ENCODE results near the gene GALE.
"Not testable (repeated sequence)": the region's sequence is repeated elsewhere in the genome, so short reads cannot be mapped to it uniquely, and the experiment has no call there.

GALE gene

DNA sequence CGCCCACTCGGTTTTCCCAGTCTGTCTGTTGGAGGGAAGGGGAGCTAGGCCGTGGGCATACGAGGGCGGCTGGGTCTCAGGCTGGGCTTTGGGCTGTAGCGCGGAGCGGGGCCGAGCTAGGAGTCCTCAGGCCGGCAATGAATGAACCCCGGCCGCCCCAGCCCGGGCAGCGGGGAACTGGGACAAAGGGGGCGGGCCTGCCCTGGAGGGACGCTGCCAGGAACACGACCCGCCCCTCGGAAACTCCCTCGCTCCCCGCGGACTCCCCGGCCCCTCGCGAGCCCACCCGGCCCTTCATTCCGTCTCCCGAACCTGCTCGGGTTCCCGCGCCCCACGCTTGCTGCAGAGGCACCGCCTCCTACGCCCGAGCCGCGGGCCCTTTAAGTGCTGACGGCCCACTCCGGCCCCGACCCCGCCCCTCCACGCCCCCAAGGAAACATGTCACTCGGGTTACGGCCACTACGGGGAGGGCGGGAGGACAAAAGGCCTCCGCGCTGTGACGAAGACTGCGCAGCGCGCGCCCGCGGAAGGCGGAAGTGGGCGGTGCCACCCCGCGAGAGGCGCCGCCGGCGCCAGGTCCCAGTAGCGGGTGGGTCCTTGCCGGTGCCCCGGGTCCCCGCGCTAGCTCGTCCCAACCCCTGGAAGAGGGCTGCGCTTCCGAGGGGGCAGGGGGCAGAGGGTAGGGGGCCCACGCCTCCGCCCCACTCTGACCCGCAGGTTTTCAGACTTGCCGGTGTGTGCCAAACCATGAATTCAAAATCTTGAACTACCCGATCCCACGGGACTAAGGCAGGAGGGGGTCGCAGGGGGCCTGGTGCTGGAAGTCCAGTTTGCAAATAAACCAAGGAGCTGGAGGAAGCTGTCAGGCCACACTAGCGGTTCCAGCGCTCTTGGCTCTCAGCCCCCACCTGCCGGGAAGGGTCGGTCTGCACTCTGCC, at the start of gene GALE:
GALE (minus strand) TSS at position 355 of the 938 bp plus-strand sequence. CDS start 1,747 bp downstream, outside the sequence.
- peak; percentile 98 for DNase-seq (ENCODE audit: low read depth)

DNA sequence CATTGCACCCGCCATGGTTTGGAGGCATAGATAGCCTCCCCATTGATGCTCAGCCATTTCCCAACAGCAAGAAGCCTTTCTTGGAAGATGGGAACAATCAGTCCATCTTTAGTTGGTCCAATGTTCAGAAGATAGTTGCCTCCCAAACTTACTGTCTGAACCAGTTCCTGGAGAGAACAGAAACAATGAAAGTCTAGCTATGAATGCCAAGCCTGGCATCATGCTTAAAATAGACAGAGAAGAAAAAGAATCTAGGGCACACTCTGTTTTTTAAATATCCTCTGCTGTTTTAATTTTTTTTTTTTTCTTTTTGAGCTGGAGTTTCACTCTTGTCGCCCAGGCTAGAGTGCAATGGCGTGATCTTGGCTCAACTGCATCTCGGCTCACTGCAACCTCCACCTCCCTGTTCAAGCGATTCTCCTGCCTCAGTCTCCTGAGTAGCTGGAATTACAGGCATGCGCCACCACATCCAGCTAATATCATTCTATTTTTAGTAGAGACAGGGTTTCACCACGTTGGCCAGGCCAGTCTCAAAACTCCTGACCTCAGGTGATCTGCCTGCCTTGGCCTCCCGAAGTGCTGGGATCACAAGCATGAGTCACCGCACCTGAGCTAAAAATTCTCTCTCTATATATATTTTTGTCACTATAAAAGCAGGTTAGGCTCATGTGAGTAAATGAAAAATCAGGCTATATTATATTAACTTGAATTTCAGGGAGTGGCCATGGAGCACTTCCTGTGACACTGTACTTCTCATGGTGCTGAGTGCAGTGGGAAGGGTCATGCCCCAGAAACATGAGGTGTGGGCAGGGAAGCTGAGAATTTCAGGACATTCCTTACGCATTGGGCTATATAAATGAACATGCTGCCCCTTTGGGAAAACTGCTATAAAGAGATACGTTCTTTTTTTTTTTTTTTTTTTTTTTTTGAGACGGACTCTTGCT, 48.4 kb upstream of the GALE start:
- no peak for DNase-seq (ENCODE audit: low read depth)

DNA sequence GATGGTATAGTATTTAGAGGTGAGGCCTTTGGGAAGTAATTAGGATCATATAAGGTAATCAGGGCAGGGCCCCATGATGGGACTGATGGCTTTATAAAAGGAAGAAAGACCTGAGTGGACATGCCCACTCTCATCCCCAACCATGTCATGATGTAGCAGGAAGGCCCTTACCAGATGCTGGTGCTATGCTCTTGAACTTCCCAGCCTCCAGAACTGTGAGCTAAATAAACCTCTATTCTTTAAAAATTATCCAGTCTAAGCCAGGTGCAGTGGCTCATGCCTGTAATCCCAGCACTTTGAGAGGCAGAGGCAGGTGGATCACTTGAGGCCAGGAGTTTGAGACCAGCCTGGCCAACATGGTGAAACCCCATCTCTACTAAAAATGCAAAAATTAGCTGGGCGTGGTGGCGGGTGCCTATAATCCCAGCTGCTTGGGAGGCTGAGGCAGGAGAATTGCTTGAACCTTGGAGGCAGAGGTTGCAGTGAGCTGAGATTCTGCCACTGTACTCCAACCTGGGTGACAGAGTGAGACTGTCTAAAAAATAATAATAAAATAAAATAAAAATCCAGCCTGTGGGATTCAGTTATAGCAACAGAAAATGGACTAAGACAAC, 47.0 kb upstream of the GALE start:
- not testable (repeated sequence) for DNase-seq (ENCODE audit: low read depth)

DNA sequence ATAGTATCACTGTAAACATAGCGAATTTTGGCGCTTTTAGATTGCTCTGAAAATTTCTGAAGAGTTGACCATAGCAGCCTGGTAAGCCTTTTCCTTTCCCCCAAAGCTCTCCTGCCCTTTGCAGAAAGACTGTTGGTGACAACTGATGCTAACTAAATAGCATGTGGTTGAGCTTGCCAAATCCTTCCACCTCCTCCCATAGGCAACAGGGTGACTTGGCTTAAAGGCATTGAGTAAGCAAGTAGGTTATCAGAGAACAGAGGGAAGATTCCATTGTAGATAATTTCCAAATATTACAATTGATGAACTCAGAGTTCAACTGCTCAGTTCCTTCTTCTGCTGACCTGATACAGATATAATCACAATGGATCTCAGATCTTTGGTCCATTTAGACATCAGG, 44.6 kb upstream of the GALE start:
- DNase-seq (ENCODE audit: low read depth) = no peak

DNA sequence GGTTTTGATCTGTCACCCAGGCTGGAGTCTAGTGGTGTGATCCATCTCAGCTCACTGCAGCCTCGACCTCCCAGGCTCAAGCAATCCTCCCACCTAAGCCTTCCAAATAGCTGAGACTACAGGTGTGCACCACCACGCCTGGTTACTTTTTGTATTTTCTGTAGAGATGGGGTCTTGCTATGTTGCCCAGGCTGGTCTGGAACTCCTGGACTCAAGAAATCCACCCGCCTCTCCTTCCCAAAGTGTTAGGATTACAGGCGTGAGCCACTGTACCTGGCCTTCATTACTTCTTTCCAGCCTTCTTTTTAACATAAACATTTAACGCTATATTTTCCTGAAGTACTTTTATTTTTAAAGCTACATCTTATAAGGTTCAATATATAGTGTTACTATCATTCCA, 43.1 kb upstream of the GALE start:
- DNase-seq (ENCODE audit: low read depth) = no peak

DNA sequence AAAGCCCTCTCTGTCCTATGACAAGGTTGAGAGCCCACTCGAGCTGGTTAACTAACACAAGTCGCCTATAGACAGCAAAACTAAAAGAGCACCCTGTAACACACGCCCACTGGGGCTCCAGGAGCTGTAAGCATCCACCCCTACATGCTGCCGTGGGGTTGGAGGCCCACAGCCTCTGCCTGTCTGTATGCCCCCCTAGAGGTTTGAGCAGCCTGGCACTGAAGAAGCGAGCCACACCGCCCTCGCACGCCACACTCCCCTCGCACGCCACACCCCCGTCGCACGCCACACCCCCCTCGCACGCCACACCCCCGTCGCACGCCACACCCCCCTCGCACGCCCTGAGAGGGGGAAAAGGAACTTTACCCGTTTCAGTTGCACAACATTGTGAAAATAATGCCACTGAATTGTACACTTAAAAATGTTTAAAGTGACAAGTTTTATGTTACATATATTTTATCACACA, 37.9 kb upstream of the GALE start:
- peak; percentile 57 for DNase-seq (ENCODE audit: low read depth)

DNA sequence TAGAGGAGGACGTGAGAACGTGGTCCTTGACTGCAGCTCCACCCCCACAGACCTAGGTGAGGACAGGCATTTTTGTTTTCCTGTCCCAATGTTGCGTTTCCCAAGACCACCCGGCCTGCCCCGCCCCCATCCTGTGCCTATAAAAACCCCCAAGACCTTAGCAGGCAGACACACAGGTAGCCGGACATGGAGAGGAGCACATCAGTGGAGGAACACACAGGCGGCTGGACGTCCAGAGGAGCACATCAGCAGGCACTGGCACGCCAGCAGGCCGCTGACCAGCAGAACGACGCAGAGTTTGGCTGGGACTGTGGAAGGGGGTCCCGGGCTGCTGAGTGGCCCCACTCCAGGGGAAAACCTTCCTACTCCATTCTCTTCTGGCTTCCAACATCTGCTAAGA, 37.4 kb upstream of the GALE start:
- DNase-seq (ENCODE audit: low read depth) = no peak

DNA sequence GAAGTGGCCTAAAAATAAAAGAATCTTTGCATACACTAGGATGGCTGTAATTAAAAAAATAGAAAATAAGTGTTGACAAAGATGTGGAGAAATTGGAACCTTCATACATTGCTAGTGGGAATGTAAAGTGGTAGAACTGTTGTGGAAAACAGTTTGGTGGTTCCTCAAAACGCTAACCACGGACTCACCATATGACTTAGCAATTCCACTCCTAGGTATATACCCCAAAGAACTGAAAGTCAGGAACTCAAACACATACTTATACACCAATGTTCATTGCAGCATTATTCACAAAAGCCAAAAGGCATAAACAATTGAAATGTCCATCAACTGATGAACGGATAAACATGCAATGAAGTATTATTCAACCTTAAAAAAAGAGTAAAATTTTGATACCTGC, 35.5 kb upstream of the GALE start:
- DNase-seq (ENCODE audit: low read depth) = no peak

DNA sequence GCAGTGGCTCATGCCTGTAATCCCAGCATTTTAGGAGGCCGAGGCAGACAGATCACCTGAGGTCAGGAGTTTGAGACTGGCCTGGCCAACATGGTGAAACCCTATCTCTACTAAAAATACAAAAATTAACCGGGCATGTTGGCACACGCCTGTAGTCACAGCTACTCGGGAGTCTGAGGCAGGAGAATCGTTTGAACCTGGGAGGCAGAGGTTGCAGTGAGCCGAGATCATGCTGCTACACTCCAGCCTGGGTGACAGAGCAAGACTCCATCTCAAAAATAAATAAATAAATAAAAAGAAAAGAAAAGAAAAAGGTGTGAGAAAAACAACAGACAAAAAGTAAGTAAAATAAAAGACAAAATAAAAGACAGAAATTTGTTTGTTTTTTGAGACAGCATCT, 33.6 kb upstream of the GALE start:
- DNase-seq (ENCODE audit: low read depth) = not testable (repeated sequence)

DNA sequence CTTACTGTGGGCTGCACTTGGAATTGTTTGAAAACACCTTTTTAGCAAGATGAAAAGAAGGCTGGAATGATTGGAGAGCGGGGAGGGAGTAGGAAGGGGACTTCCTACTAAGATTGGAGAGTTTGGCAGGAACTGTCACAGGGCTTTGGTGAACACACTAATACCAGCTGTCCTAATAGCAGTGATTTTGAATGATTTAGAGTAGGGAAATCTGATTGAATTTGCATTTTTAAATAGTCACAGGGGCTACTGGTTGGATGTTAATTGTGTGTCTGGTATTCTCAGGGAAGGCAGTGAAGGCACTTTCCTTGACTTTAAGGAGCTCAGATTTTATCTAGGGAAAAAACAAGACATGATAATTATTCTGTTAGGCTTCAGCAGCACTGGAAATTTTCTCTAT, 27.2 kb upstream of the GALE start:
- no peak for DNase-seq (ENCODE audit: low read depth)

DNA sequence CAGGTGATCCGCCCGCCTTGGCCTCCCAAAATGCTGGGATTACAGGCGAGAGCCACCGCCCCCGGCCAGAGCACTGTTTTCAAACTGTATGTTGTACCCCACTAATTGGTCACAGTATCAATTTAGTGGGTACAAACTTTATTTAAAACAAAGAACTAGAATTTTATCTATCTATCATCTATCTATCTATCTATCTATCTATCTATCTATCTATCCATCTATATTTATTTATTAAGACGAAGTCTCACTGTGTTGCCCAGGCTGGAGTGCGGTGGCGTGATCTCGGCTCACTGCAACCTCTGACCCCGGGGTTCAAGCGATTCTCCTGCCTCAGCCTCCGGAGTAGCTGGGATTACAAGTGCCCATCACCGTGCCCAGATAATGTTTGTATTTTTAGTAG, 26.0 kb upstream of the GALE start:
- DNase-seq (ENCODE audit: low read depth) = not testable (repeated sequence)

DNA sequence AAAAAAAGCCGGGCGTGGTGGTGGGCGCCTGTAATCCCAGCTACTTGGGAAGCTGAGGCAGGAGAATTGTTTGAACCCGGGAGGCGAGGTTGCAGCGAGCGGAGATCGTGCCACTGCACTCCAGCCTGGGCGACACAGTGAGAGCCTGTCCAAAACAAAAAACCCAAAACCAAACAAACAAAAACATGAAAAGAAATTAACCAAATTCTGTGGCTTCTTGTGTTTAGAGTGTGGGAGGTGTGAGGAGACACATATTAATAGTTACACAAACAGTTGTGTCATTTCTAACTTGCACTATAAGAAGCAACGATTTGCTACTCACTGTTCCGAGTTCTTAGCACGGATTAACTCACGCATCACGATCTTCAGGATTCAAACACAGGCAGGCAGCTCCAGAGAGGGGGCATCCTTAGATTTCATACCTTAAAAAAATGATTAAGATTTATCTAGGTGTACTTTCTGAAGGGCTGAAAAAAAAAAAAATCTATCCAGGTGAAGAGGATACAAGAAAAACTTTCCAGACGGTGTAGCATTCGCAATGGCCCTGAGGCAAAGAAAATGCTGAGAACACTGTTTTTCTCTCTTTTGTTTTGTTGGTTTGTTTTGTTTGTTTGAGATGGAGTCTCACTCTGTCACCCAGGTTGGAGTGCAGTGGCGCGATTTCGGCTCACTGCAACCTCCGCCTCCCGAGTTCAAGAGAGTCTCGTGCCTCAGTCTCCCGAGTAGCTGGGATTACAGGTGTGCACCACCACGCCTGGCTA, 25.4 kb upstream of the GALE start:
- DNase-seq (ENCODE audit: low read depth) = no peak

DNA sequence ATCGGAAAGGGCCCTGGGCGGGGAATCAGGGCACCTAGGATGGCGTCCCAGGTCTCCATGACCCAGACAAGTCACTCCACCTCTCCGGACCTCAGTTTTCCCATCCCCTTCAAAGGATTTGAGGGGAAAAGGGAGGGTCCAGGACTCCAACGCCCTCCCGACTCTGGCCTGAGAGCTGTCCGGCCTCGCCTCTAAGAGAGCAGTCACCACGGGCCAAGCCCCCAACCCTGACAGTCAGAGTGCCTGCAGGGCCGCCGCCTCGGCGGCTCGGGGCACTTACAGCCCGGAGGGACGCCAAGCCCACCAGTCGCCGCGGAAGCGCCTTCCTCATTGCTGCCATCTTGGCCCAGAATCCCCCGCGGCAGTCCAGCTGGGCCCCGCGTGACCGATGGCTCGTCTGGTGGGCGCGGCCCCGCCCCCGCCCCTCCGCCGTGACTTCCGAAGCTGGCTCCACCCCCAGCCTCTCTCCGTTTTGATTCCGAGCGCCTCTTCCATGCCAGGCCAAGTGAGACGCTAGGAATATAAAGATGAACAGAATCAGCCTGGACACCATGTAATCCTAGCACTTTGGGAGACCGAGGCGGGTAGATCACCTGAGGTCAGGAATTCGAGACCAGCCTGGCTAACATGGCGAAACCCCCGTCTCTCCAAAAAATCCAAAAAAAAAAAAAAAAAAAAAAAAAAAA, 24.7 kb upstream of the GALE start, which contains the start of gene HMGCL:
HMGCL (minus strand) TSS at position 354 of the 686 bp plus-strand sequence; CDS start at position 340, 14 bp downstream.
- peak; percentile 70 for DNase-seq (ENCODE audit: low read depth)

DNA sequence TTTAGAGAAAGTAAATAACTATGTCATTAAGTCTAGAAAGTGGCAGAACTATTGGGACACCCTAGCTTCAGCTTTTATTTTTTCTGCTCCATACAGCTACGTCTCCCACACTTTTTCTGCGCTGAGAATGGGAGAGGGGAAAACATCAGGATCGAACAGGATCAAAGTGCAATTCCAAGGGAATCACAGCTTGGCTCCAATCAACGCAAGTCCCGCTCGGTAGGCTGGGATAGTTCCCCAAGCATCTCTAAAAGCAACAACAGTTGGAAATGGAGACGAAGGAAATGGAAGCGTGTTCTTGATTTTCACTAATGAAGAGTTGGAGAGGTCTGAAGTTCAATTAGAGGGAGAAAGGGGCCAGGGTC, 24.1 kb upstream of the GALE start:
- no peak for DNase-seq (ENCODE audit: low read depth)

DNA sequence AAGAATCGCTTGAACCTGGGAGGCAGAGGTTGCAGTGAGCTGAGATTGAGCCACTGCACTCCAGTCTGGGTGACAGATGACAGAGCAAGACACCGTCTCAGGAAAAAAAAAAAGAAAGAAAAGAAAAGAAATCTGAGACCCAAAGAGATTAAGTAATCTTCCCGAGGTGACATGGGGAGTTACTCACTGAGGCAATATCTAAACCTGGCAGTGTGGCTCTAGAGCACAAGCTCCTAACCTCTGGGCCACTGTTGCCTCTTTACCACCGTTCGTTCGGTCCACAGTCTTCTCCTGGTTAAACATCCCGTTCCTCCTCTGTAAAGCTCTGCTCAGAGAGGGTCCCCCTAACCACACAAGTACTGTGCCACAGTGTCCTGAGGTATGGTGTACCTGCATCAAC, 23.2 kb upstream of the GALE start:
- DNase-seq (ENCODE audit: low read depth) = no peak

DNA sequence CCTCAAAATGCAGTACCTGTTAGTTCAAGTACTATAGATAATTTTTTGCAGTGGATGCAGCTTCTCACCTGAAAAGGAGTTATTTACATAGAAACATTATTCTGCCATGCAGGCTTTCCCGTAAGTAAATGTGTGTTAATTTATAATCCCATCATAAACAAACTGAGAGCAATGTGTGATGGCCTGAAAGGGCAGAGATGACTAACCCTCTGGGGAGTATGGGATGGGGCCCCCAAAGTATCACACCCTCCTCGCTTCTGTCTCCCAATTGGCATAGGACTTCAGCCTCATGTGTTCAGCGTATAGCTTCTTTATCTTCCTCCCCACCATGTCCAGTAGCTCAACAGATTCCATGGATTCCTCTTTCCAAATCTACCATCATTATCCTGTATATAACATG, 17.1 kb upstream of the GALE start:
- no peak for DNase-seq (ENCODE audit: low read depth)

DNA sequence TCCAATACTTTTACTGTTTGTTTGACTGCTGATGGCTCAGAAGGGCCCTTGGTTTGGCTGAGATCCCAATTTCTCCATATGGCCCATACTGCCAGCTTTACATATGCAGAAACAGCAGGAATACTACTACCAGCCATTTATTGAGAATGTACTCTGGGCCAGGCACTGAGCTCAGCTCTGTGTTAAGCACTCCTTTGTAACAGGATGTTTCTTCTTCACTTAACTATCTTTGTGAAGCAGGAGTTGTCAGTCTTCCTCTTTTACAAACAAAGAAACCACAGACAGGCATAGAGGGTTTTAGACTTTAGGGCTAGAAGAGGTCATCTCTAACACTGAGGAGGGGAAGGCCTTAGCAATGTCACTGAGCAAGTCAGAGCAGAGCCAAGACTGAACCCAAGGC, 16.4 kb upstream of the GALE start:
- no peak for DNase-seq (ENCODE audit: low read depth)

DNA sequence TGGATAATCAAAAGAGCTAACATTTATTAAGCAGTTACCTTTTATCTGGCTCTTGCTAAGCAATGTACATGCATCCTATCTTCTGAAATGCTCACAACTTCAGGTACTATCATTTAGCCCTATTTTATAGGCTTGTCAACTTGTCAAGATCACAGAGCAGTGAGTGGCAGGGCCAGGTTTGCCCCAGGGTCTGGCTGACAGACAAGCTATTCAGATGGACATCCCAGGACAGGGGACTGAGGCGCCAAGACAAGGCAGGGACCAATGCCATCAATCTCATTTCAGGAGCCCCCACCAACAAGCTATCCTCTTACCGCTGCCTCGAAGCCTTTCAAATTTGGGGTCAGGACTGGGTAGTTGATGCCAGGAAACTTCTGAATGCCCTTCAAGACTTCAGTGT, 15.8 kb upstream of the GALE start:
- DNase-seq (ENCODE audit: low read depth) = no peak

DNA sequence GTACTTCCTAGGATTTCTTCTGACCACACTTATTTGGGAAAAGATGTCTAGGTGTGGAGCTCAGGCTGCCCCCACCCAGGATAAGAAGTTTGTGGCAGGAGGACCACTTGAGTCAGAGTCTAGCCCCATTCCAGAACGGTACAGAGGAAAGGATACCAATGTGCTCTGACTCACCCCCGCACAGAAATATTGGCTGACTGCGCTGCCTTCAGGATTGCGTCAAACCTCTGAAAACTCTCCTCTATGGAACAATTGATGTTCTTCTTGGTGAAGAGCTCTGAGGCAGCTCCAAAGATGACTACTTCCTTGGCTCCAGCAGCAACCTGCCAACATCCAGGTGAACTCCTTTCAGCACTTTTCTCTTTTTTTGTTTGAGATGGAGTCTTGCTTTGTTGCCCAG, 13.5 kb upstream of the GALE start:
- DNase-seq (ENCODE audit: low read depth) = no peak

DNA sequence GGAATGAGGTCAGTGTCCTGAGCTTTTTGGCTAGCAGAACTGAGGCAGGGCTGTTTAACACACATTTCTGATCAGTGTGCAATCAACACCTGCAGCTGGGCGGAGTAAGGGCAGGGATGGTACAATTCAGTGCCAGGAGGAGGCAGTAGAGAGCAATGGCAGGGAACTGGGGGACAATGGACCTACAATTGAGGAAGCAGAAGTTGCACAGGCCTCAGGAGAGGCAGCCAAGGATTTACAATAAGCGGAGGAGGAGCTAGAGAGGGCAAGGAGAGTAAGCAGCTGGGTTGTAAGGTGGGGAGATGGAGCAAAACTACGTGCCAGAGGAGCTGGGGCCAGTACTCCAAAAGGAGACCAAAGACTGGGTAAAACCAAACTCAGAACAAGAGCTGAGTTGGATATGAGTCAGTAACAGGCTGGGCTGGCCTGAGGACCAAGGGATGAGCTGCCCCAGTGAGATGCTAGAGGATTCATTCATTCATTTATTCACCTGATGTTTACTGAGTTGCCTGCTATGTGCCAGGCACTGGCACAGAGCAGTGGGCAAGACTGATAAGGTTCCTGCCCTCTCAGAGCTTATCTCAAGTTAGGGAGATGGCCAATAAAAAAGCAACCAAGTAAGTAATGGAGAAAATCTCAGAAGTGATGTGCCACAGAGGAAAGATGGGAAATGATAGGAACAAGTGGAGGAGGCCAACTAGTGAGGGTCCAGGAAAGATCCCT, 10.4 kb upstream of the GALE start:
- DNase-seq (ENCODE audit: low read depth) = no peak

Measured in stimulated activated CD8-positive, alpha-beta memory T cell treated with anti-CD3 and anti-CD28 coated beads, Interleukin-7, amount 100 ng/mL, for 24 hours (primary cell).